K562 (cell line): ENCODE measurements around the gene KCTD6. TPM values are rescaled to one million over a fixed set of nuclear protein-coding genes. Genes with fewer than 3 reads are reported as not detected.

Source experiments
- GTF2F1 ChIP-seq: IDR thresholded peaks from 2 replicates; pipeline ENCODE4 v1.6.1; 2011; ENCODE audit warnings: low read depth, low read length, improper control_type of control experiment
- HCFC1 ChIP-seq: IDR thresholded peaks from 2 replicates; pipeline ENCODE4 v1.6.1; 2012; ENCODE audit warnings: low read depth, low read length, improper control_type of control experiment
- MTA2 ChIP-seq: fragments of 450-650 bp; IDR thresholded peaks from 2 replicates; pipeline ENCODE4 v1.6.1; 2016; ENCODE audit warnings: low read depth
- NFIX ChIP-seq: fragments of 250-450 bp; sonication (Bioruptor Pico); IDR thresholded peaks from 2 replicates; pipeline ENCODE4 v1.4.0; 2020; ENCODE audit warnings: low read depth, mild to moderate bottlenecking, moderate library complexity
- POLR2A ChIP-seq: fragments of 450-650 bp; conservative IDR thresholded peaks from 2 replicates; pipeline ENCODE4 v1.6.1; 2016
- THRAP3 ChIP-seq: fragments of 450-650 bp; IDR thresholded peaks from 2 replicates; pipeline ENCODE4 v1.6.1; 2016; ENCODE audit warnings: mild to moderate bottlenecking, inconsistent platforms, borderline replicate concordance
- ZNF395 ChIP-seq: fragments of 200-800 bp; sonication (Bioruptor generic); IDR thresholded peaks from 2 replicates; pipeline ENCODE4 v1.6.1; 2017; ENCODE audit warnings: missing genetic modification characterization, missing compliant biosample characterization
- ZNF407 ChIP-seq: fragments of 450-650 bp; IDR thresholded peaks from 2 replicates; pipeline ENCODE4 v1.6.1; 2016; ENCODE audit warnings: low read depth
- ZNF77 ChIP-seq: fragments of 250-450 bp; sonication (Bioruptor Pico); IDR thresholded peaks from 2 replicates; pipeline ENCODE4 v1.5.0; 2020
- ZNF785 ChIP-seq: fragments of 250-450 bp; sonication (Bioruptor Pico); IDR thresholded peaks from 2 replicates; pipeline ENCODE4 v1.4.0; 2020; ENCODE audit warnings: mild to moderate bottlenecking
- polyA plus RNA-seq, 8 experiments: library from polyadenylated mRNA; depleted of rRNA in 4 of 8; stranded (reverse) in 5 of 8; unstranded in 3 of 8; fragments of >200 nt; fragmentation: Nextera tagmentation in 2 of 8; fragmentation: Illumina TruSeq in 1 of 8; extraction: Ambion mirVana in 2 of 8; extraction: Trizol in 1 of 8; gene quantifications; 2 replicates each; pipeline versions ENCODE4 v1.2.1 to v1.2.3, GENCODE V29; 2011 to 2014; ENCODE audit warnings: inconsistent platforms in 1 of 8, missing spikeins in 1 of 8
- total RNA-seq, 7 experiments: library from RNA; depleted of rRNA in 6 of 7; stranded (reverse); fragments of >200 nt in 6 of 7; fragmentation: Illumina TruSeq in 2 of 7; extraction: Trizol in 2 of 7; gene quantifications; 2 replicates each; pipeline versions ENCODE4 v1.2.1 to v1.2.3, GENCODE V29; 2011 to 2021; ENCODE audit warnings: low replicate concordance in 1 of 7
- TF ChIP-seq, protein P1 (sequence below), 2 experiments: IDR thresholded peaks; 2 replicates each; pipeline ENCODE4 v1.6.1; 2011; ENCODE audit warnings: borderline replicate concordance in 1 of 2, control low read depth in 1 of 2, low read depth in 1 of 2, low read length in 1 of 2, mild to moderate bottlenecking in 1 of 2, mixed read lengths in 1 of 2, moderate library complexity in 1 of 2; ENCODE audit not compliant: insufficient read depth in 1 of 2, insufficient read length in 1 of 2, poor library complexity in 1 of 2, severe bottlenecking in 1 of 2; ENCODE audit errors: extremely low read depth in 1 of 2
- TF ChIP-seq, protein P2 (sequence below): fragments of 450-650 bp; IDR thresholded peaks from 2 replicates; pipeline ENCODE4 v1.6.1; 2018; ENCODE audit not compliant: partially characterized antibody

The KCTD6 gene
- total and polyA plus RNA-seq, 9 of the 15 experiments (the other 6 are each of a cell fraction or from before 2014, with no cell fraction given), result 2.1 to 5.9 (median 4.5) TPM

DNA sequence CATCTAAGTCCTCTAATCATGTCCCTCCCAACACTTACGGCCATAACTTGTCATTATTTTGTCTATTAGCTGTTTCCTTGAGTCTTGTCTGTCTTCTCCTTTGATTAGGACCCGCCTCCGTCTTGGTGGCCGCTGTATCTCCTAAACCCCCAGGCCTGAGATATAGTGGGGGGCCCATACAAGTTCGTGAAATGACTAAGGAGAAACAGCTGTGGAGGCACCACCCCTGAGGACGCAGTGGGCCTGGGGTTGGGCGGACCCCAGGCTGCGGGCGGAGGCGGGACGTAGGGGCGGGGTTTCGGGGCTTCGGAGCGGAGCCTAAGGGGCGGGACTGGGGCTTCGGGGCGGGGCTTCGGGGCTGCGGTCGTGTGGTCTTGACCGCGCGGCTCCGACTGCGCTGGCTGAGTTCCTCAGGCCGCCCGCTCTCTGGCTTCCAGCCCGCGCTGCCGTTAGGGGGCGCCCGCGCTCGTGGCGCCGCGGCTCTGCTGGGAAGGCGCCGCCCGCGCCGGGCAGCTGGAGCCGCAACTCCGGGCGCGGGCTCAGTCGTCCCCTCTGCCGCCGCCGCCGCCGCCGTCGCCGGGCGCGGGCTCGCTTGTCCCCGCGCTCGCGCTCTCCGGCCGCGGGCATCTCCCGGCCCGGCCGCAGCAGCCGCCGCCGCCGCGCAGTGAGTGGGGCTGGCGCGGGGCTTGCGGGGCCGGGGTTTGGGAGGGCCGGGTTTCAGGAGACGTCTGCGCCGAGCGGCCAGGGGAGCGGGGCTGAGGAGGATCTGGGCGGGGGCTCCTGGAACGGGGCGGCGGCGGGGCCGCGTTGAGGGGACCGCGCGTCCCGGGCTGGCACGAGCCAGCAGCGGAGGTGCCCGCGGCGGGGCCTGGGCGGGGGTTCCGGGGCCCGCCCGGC is at the start of gene KCTD6 (continued):
- TF ChIP-seq, protein P1, sequence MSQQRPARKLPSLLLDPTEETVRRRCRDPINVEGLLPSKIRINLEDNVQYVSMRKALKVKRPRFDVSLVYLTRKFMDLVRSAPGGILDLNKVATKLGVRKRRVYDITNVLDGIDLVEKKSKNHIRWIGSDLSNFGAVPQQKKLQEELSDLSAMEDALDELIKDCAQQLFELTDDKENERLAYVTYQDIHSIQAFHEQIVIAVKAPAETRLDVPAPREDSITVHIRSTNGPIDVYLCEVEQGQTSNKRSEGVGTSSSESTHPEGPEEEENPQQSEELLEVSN (IDR thresholded peaks at IDR 0.05; ENCODE audit: borderline replicate concordance in 1 of 2, extremely low read depth in 1 of 2, insufficient read depth in 1 of 2, insufficient read length in 1 of 2, low read depth in 1 of 2, low read length in 1 of 2, poor library complexity in 1 of 2, severe bottlenecking in 1 of 2), result peak in 1 of 2 experiments; percentile 68
- TF ChIP-seq ZNF407 (no peak), GTF2F1 (no peak), THRAP3 (no peak), HCFC1 (no peak; the same call in 1 of the 2 replicates), ZNF785 (CRISPR knock-in tag) (no peak), ZNF77 (CRISPR knock-in tag) (no peak), MTA2 (no peak), NFIX (CRISPR knock-in tag) (no peak), POLR2A (0 out of 2 replicates have a peak, but pooled peaks have one; percentile 39), ZNF395 (CRISPR knock-in tag) (no peak)
- TF ChIP-seq, protein P2, sequence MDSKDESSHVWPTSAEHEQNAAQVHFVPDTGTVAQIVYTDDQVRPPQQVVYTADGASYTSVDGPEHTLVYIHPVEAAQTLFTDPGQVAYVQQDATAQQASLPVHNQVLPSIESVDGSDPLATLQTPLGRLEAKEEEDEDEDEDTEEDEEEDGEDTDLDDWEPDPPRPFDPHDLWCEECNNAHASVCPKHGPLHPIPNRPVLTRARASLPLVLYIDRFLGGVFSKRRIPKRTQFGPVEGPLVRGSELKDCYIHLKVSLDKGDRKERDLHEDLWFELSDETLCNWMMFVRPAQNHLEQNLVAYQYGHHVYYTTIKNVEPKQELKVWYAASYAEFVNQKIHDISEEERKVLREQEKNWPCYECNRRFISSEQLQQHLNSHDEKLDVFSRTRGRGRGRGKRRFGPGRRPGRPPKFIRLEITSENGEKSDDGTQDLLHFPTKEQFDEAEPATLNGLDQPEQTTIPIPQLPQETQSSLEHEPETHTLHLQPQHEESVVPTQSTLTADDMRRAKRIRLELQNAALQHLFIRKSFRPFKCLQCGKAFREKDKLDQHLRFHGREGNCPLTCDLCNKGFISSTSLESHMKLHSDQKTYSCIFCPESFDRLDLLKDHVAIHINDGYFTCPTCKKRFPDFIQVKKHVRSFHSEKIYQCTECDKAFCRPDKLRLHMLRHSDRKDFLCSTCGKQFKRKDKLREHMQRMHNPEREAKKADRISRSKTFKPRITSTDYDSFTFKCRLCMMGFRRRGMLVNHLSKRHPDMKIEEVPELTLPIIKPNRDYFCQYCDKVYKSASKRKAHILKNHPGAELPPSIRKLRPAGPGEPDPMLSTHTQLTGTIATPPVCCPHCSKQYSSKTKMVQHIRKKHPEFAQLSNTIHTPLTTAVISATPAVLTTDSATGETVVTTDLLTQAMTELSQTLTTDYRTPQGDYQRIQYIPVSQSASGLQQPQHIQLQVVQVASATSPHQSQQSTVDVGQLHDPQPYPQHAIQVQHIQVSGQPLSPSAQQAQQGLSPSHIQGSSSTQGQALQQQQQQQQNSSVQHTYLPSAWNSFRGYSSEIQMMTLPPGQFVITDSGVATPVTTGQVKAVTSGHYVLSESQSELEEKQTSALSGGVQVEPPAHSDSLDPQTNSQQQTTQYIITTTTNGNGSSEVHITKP, result no peak
